HEK293 (cell line): ENCODE results near the gene CHST8.

Experiments used
- CTCF ChIP-seq: fragments of 450-650 bp; formaldehyde crosslinking; IDR thresholded peaks from 2 replicates; pipeline ENCODE4 v1.5.1; 2016; ENCODE audit warnings: missing biosample characterization, missing genetic modification characterization
- KLF8 ChIP-seq: fragments of 450-650 bp; formaldehyde crosslinking; IDR thresholded peaks from 2 replicates; pipeline ENCODE4 v1.5.1; 2016; ENCODE audit warnings: missing biosample characterization, missing genetic modification characterization
- MYNN ChIP-seq: fragments of 450-650 bp; formaldehyde crosslinking; IDR thresholded peaks from 2 replicates; pipeline ENCODE4 v1.5.1; 2016; ENCODE audit warnings: missing biosample characterization, missing genetic modification characterization, borderline replicate concordance
- SP2 ChIP-seq: fragments of 450-650 bp; formaldehyde crosslinking; IDR thresholded peaks from 2 replicates; pipeline ENCODE4 v1.5.1; 2016; ENCODE audit warnings: missing biosample characterization, missing genetic modification characterization
- ZBTB26 ChIP-seq: fragments of 450-650 bp; formaldehyde crosslinking; optimal IDR thresholded peaks from 2 replicates; pipeline ENCODE3; 2016; ENCODE audit warnings: missing biosample characterization, mild to moderate bottlenecking, missing genetic modification characterization
- ZBTB7A ChIP-seq: fragments of 450-650 bp; formaldehyde crosslinking; IDR thresholded peaks from 2 replicates; pipeline ENCODE4 v1.5.1; 2016; ENCODE audit warnings: low read depth, missing biosample characterization, missing genetic modification characterization
- ZNF426 ChIP-seq: fragments of 450-650 bp; formaldehyde crosslinking; IDR thresholded peaks from 2 replicates; pipeline ENCODE4 v1.5.1; 2017; ENCODE audit warnings: missing biosample characterization, missing genetic modification characterization, mild to moderate bottlenecking, inconsistent platforms, moderate library complexity
- ZNF513 ChIP-seq: fragments of 450-650 bp; IDR thresholded peaks from 2 replicates; pipeline ENCODE4 v1.5.1; 2018; ENCODE audit warnings: missing biosample characterization, missing genetic modification characterization
- ZNF530 ChIP-seq: fragments of 450-650 bp; formaldehyde crosslinking; IDR thresholded peaks from 2 replicates; pipeline ENCODE4 v1.5.1; 2016; ENCODE audit warnings: low read depth, missing biosample characterization, missing genetic modification characterization
- ZNF626 ChIP-seq: fragments of 450-650 bp; sonication (Bioruptor Pico); formaldehyde crosslinking; IDR thresholded peaks from 2 replicates; pipeline ENCODE4 v1.5.1; 2018; ENCODE audit warnings: missing biosample characterization, missing genetic modification characterization, inconsistent platforms
- ZNF639 ChIP-seq: fragments of 450-650 bp; formaldehyde crosslinking; IDR thresholded peaks from 2 replicates; pipeline ENCODE4 v1.5.1; 2016; ENCODE audit warnings: missing biosample characterization, missing genetic modification characterization
- ZNF664 ChIP-seq: fragments of 450-650 bp; formaldehyde crosslinking; IDR thresholded peaks from 2 replicates; pipeline ENCODE4 v1.5.1; 2016; ENCODE audit warnings: missing biosample characterization, missing genetic modification characterization

GRCh38 chr19:33613620-33614000 lies 8.1 kb upstream of the CHST8 start:
- TF ChIP-seq ZNF639 (tag by site-specific recombination) (no peak), ZBTB7A (tag by site-specific recombination) (no peak), ZNF513 (no peak), CTCF (tag by site-specific recombination) (no peak), ZBTB26 (tag by site-specific recombination) (no peak), ZNF626 (no peak), SP2 (tag by site-specific recombination) (no peak), ZNF426 (tag by site-specific recombination) (no peak), ZNF530 (tag by site-specific recombination) (no peak), KLF8 (tag by site-specific recombination) (no peak), MYNN (tag by site-specific recombination) (no peak), ZNF664 (no peak)
